ENCODE measurements around the gene SEPHS2. TPM values are rescaled to one million over a fixed set of nuclear protein-coding genes. Genes with fewer than 3 reads are reported as not detected.
"Not testable (repeated sequence)": the region's sequence is repeated elsewhere in the genome, so short reads cannot be mapped to it uniquely, and the experiment has no call there.

Gene SEPHS2
- total RNA-seq, 1 donor from 2014 or later, result 30.6 TPM

GRCh38 chr16:30472328-30472942, 26.8 kb upstream of the SEPHS2 start, which contains the start of gene ITGAL:
ITGAL (plus strand) TSS chr16:30472742; CDS start chr16:30472838, 96 bp downstream.
- intact Hi-C loops (cut with micrococcal nuclease), result no loop called here
- DNase-seq (peak; percentile 46), ATAC-seq (peak; percentile 70)

- no peak for ATAC-seq
- no peak for DNase-seq
- intact Hi-C loops (cut with micrococcal nuclease), result no loop called here
Observed at GRCh38 chr16:30470632-30470995, 24.9 kb upstream of the SEPHS2 start.

- DNase-seq, result no peak
- no peak for ATAC-seq
- intact Hi-C loops (cut with micrococcal nuclease), result no loop called here
Observed at GRCh38 chr16:30470170-30470512, 24.5 kb upstream of the SEPHS2 start.

GRCh38 chr16:30464078-30464477, 18.4 kb upstream of the SEPHS2 start:
- no peak for ATAC-seq
- intact Hi-C loops (cut with micrococcal nuclease), result no loop called here
- no peak for DNase-seq

- DNase-seq; ATAC-seq; intact Hi-C loops (cut with micrococcal nuclease): not testable (repeated sequence)
Observed at GRCh38 chr16:30461426-30461825, 15.8 kb upstream of the SEPHS2 start.

GRCh38 chr16:30459456-30459855, 13.8 kb upstream of the SEPHS2 start:
- no peak for ATAC-seq
- no peak for DNase-seq
- intact Hi-C loops (cut with micrococcal nuclease), result no loop called here

- ATAC-seq (peak; percentile 55), DNase-seq (peak; percentile 61)
- intact Hi-C loops (cut with micrococcal nuclease), result no loop called here
Observed at GRCh38 chr16:30458561-30459394, 13.1 kb upstream of the SEPHS2 start.

GRCh38 chr16:30457743-30458560, 12.3 kb upstream of the SEPHS2 start:
- intact Hi-C loops (cut with micrococcal nuclease), result no loop called here
- ATAC-seq (no peak), DNase-seq (no peak)

GRCh38 chr16:30457256-30457655, 11.6 kb upstream of the SEPHS2 start:
- intact Hi-C loops (cut with micrococcal nuclease), result no loop called here
- DNase-seq (peak; percentile 50), ATAC-seq (peak; percentile 96)

GRCh38 chr16:30456302-30456701, 10.6 kb upstream of the SEPHS2 start:
- ATAC-seq, result no peak
- intact Hi-C loops (cut with micrococcal nuclease), result no loop called here
- no peak for DNase-seq

- DNase-seq; ATAC-seq; intact Hi-C loops (cut with micrococcal nuclease): not testable (repeated sequence)
Observed at GRCh38 chr16:30452709-30453580, 7.3 kb upstream of the SEPHS2 start.

GRCh38 chr16:30449116-30449435, 3.4 kb upstream of the SEPHS2 start:
- ATAC-seq (no peak), DNase-seq (no peak)
- intact Hi-C loops (cut with micrococcal nuclease), result no loop called here

GRCh38 chr16:30447512-30448226, 2.0 kb upstream of the SEPHS2 start:
- ATAC-seq, result no peak
- no peak for DNase-seq
- intact Hi-C loops (cut with micrococcal nuclease), result no loop called here

- DNase-seq, result no peak
- intact Hi-C loops (cut with micrococcal nuclease), result no loop called here
- ATAC-seq, result no peak
Observed at GRCh38 chr16:30446203-30446595, 525 bp upstream of the SEPHS2 start.

GRCh38 chr16:30445149-30445407, 596 bp downstream of the SEPHS2 start:
- ATAC-seq, result no peak
- intact Hi-C loops (cut with micrococcal nuclease), result no loop called here

GRCh38 chr16:30444231-30445148, 1.2 kb downstream of the SEPHS2 start:
- DNase-seq (no peak), ATAC-seq (no peak)
- intact Hi-C loops (cut with micrococcal nuclease), result no loop called here

More at GRCh38 chr16:30445149-30445407, 596 bp downstream of the SEPHS2 start:
- DNase-seq, result no peak

GRCh38 chr16:30443631-30444030, 2.0 kb downstream of the SEPHS2 start:
- ATAC-seq (no peak), DNase-seq (no peak)
- intact Hi-C loops (cut with micrococcal nuclease), result no loop called here

Measured in left ventricle myocardium superior (tissue), 1 donor.